HepG2 (cell line): ENCODE results near the gene ADARB2. TPM values are rescaled to one million over a fixed set of nuclear protein-coding genes. Genes with fewer than 3 reads are reported as not detected.

Source experiments
- ATAC-seq: fragments of 200-7000 bp; cut with Tn5 transposase; 3 replicates; pipeline ENCODE4 v1.9.1; 2020; ENCODE audit warnings: mild to moderate bottlenecking, moderate library complexity
- BruUV-seq: library from RNA; stranded (reverse); fragments of 400-500 nt; replicated peaks from 2 replicates; lab custom pipeline; 2021; lab: Mats Ljungman, UMichigan
- CTCF ChIA-PET: fragments of 300-600 bp; formaldehyde crosslinking; extraction: SDS; loops from one replicate; lab custom pipeline; 2021; ENCODE audit warnings: low total read pairs, inconsistent platforms, low intra/inter-chr PET ratio; lab: Yijun Ruan, JAX
- POLR2A ChIA-PET: fragments of 350-600 bp; sonication (Branson Sonifier 250); formaldehyde crosslinking; loops from one replicate; lab custom pipeline; 2020; ENCODE audit warnings: antibody characterized with exemption, inconsistent platforms; lab: Yijun Ruan, JAX
- DNase-seq: peaks from one replicate; pipeline ENCODE4 v3.0.0-alpha.2; 2015; ENCODE audit warnings: low spot score
- FAIRE-seq: peaks from 3 replicates; lab custom pipeline; 2011; peaks lifted over from hg19 to GRCh38; lab: Jason Lieb, UNC
- H2AFZ ChIP-seq: one replicate; pipeline ENCODE4 v1.6.1; 2011; ENCODE audit warnings: low read length, inconsistent platforms
- H3K27ac ChIP-seq: fragments of 300-600 bp; 3 replicates; pipeline ENCODE4 v1.8.0; 2011; ENCODE audit warnings: mixed run types, mild to moderate bottlenecking, mixed read lengths, low read length, inconsistent platforms; ENCODE audit not compliant: insufficient read depth; ENCODE audit errors: extremely low read length
- H3K27me3 ChIP-seq, 2 experiments: fragments of 200-600 bp in 1 of 2; 2 replicates in 1 of 2; 3 replicates in 1 of 2; pipeline versions ENCODE4 v1.6.0 to v1.8.0; 2011; ENCODE audit warnings: low read length in 2 of 2, mild to moderate bottlenecking in 2 of 2, moderate library complexity in 2 of 2, inconsistent platforms in 1 of 2; ENCODE audit not compliant: insufficient read depth in 2 of 2, control insufficient read depth in 1 of 2
- H3K36me3 ChIP-seq, 2 experiments: fragments of 200-600 bp in 1 of 2; replicated peaks in 1 of 2; 2 replicates in 1 of 2; 3 replicates in 1 of 2; pipeline versions ENCODE4 v1.5.1 to v1.8.0; 2011; ENCODE audit warnings: low read length in 2 of 2, inconsistent platforms in 1 of 2; ENCODE audit not compliant: insufficient read depth in 2 of 2, control insufficient read depth in 1 of 2
- H3K4me1 ChIP-seq: 2 replicates; pipeline ENCODE4 v1.5.1; 2012; ENCODE audit warnings: low read length, inconsistent platforms; ENCODE audit not compliant: insufficient read depth
- H3K4me2 ChIP-seq: 2 replicates; pipeline ENCODE4 v1.6.0; 2011; ENCODE audit warnings: low read depth, low read length, inconsistent platforms
- H3K4me3 ChIP-seq, 3 experiments: fragments of 200-600 bp in 1 of 3; sonication (generic), shearing (Covaris generic) in 1 of 3; replicated peaks in 1 of 3; 2 replicates each; pipeline ENCODE4 v1.5.1; 2011 to 2016; ENCODE audit warnings: low read length in 3 of 3, inconsistent platforms in 2 of 3, low read depth in 2 of 3, mild to moderate bottlenecking in 2 of 3, control low read depth in 1 of 3, mixed read lengths in 1 of 3; ENCODE audit not compliant: insufficient read depth in 1 of 3
- H3K79me2 ChIP-seq: one replicate; pipeline ENCODE4 v1.6.1; 2011; ENCODE audit warnings: low read length, inconsistent platforms; ENCODE audit not compliant: insufficient read depth
- H3K9ac ChIP-seq: 2 replicates; pipeline ENCODE4 v1.6.0; 2011; ENCODE audit warnings: mild to moderate bottlenecking, low read depth, low read length, inconsistent platforms; ENCODE audit not compliant: insufficient read depth
- H3K9me3 ChIP-seq: 2 replicates; pipeline ENCODE4 v1.5.1; 2012; ENCODE audit warnings: mild to moderate bottlenecking, low read length
- H4K20me1 ChIP-seq: 2 replicates; pipeline ENCODE4 v1.6.0; 2011; ENCODE audit warnings: inconsistent platforms, mild to moderate bottlenecking, low read length, moderate library complexity; ENCODE audit not compliant: insufficient read depth
- IKZF5 ChIP-seq: IDR thresholded peaks from 2 replicates; pipeline ENCODE4 v1.6.1; 2018; ENCODE audit warnings: missing genetic modification reagents, mild to moderate bottlenecking, missing compliant biosample characterization
- KAT2B ChIP-seq: fragments of 150-350 bp; IDR thresholded peaks from 2 replicates; pipeline ENCODE4 v1.6.1; 2014; ENCODE audit warnings: low read depth, low read length, borderline replicate concordance
- MAZ ChIP-seq, 2 experiments: sonication (generic) in 1 of 2; formaldehyde crosslinking in 1 of 2; IDR thresholded peaks; 2 replicates each; pipeline versions ENCODE4 v1.5.0 to v1.6.1; 2012 to 2020; ENCODE audit warnings: low read depth in 2 of 2, mild to moderate bottlenecking in 2 of 2, borderline replicate concordance in 1 of 2, improper control_type of control experiment in 1 of 2, low read length in 1 of 2, missing genetic modification reagents in 1 of 2, moderate library complexity in 1 of 2
- SP4 ChIP-seq: sonication (generic); formaldehyde crosslinking; IDR thresholded peaks from 2 replicates; pipeline ENCODE4 v1.8.1; 2023; ENCODE audit warnings: mild to moderate bottlenecking, missing genetic modification reagents
- SRSF1 ChIP-seq: fragments of 200-400 bp; formaldehyde crosslinking; optimal IDR thresholded peaks from 2 replicates; pipeline ENCODE3; 2017; ENCODE audit warnings: mild to moderate bottlenecking, low read depth, low read length, moderate library complexity
- ZBTB40 ChIP-seq, 2 experiments: fragments of 450-650 bp in 1 of 2; sonication (generic) in 1 of 2; formaldehyde crosslinking in 1 of 2; IDR thresholded peaks; 2 replicates each; pipeline versions ENCODE4 v1.6.1 to v1.8.0; 2016 to 2022; ENCODE audit warnings: antibody characterized with exemption in 1 of 2, mild to moderate bottlenecking in 1 of 2, missing genetic modification reagents in 1 of 2
- WGBS: methylation state at CpG from one replicate; pipeline ENCODE4 v1.1.6; 2017; ENCODE audit warnings: low lambda C conversion rate; 5-methylcytosine and 5-hydroxymethylcytosine counted together
- in situ Hi-C: cut with HindIII; loops from 2 replicates; pipeline ENCODE4 v1.10.0; 2017; ENCODE audit warnings: low pct_unique_long_range_greater_than_20kb; ENCODE audit not compliant: extremely low pct_ligation_motif_present
- intact Hi-C: fragments of 100-400 bp; cut with micrococcal nuclease; formaldehyde crosslinking; loops from one replicate; pipeline ENCODE4 v1.10.0; 2022; ENCODE audit not compliant: unreplicated experiment
- polyA plus RNA-seq, 8 experiments: library from polyadenylated mRNA; depleted of rRNA in 3 of 8; stranded (reverse) in 7 of 8; unstranded in 1 of 8; fragments of >200 nt; fragmentation: Illumina TruSeq in 4 of 8; extraction: Trizol in 4 of 8; gene quantifications; 2 replicates each; pipeline versions ENCODE4 v1.2.1 to v1.2.3, GENCODE V29; 2011 to 2016; ENCODE audit warnings: low read depth in 4 of 8, missing spikeins in 1 of 8, mixed read lengths in 1 of 8; ENCODE audit not compliant: insufficient read depth in 1 of 8
- total RNA-seq, 5 experiments: library from RNA; depleted of rRNA; stranded (reverse); fragments of >200 nt; fragmentation: Illumina TruSeq; extraction: Trizol; gene quantifications; 2 replicates each; pipeline ENCODE4 v1.2.3, GENCODE V29; 2016; ENCODE audit warnings: low read depth in 1 of 5
- TF ChIP-seq, protein P1 (sequence below): IDR thresholded peaks from 2 replicates; pipeline ENCODE4 v1.6.1; 2016; ENCODE audit warnings: low read depth, missing genetic modification reagents, missing compliant biosample characterization

The ADARB2 gene
- total and polyA plus RNA-seq, 2 of the 13 experiments (the other 11 are each of a cell fraction or from before 2014, with no cell fraction given): not detected

DNA sequence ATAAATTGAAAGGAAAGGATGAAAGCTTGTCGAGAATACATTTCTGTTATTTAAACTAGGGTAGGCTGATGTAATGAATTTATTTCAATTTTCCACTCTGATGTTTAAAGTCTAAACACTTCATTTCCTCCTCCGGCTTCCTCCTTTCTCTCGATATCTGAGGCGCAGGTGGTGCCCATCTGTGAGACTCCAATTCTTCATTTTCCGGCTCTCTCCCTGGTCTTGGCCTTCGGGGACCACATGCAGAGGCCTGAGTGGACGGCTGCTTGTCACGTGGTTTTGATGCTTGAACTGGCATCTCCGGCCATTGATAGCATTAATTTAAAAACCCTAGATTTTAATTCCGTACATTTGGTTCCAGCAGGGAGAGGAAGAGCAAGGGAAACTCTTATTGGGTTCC is 5.8 kb upstream of the ADARB2 start:
- no peak for ATAC-seq
- Histone ChIP-seq H3K27ac (no peak overlapping the region), H3K36me3 (no peaks in the 10 kb centered on the region), H3K4me2 (no peak overlapping the region), H3K4me3 (no peak overlapping the region), H4K20me1 (no peaks in the 10 kb centered on the region), H3K4me1 (no peaks in the 10 kb centered on the region), H3K9me3 (no peaks in the 10 kb centered on the region), H3K27me3 (peaks cover 0 to 33% of the 10 kb centered on the region in 2 experiments; a peak in 3 of 5 replicates), H3K79me2 (no peaks in the 10 kb centered on the region), H2AFZ (no peak overlapping the region), H3K9ac (no peak overlapping the region)
- POLR2A ChIA-PET: no interaction called here
- no TSS peak for BruUV-seq
- intact Hi-C loops (no loop called here), in situ Hi-C loops (loop anchor here (5.0 kb wide), 1 partner anchor 44 kb away; no protein-coding TSS in a partner anchor)
- WGBS: 22% methylated on average over 10 of the region's 10 CpGs
- no peak for FAIRE-seq
- DNase-seq: no peak
- CTCF ChIA-PET: no interaction called here
- TF ChIP-seq SP4 (no peak), IKZF5 (CRISPR knock-in tag) (no peak), MAZ (IDR thresholded peaks at IDR 0.05; ENCODE audit: borderline replicate concordance, low read depth, low read length) (no peak), MAZ (CRISPR knock-in tag; IDR thresholded peaks at IDR 0.05; ENCODE audit: low read depth) (no peak), SRSF1 (no peak), KAT2B (no peak), ZBTB40 (IDR thresholded peaks at IDR 0.05) (no peak), ZBTB40 (CRISPR knock-in tag; IDR thresholded peaks at IDR 0.05) (no peak)
- TF ChIP-seq, protein P1, sequence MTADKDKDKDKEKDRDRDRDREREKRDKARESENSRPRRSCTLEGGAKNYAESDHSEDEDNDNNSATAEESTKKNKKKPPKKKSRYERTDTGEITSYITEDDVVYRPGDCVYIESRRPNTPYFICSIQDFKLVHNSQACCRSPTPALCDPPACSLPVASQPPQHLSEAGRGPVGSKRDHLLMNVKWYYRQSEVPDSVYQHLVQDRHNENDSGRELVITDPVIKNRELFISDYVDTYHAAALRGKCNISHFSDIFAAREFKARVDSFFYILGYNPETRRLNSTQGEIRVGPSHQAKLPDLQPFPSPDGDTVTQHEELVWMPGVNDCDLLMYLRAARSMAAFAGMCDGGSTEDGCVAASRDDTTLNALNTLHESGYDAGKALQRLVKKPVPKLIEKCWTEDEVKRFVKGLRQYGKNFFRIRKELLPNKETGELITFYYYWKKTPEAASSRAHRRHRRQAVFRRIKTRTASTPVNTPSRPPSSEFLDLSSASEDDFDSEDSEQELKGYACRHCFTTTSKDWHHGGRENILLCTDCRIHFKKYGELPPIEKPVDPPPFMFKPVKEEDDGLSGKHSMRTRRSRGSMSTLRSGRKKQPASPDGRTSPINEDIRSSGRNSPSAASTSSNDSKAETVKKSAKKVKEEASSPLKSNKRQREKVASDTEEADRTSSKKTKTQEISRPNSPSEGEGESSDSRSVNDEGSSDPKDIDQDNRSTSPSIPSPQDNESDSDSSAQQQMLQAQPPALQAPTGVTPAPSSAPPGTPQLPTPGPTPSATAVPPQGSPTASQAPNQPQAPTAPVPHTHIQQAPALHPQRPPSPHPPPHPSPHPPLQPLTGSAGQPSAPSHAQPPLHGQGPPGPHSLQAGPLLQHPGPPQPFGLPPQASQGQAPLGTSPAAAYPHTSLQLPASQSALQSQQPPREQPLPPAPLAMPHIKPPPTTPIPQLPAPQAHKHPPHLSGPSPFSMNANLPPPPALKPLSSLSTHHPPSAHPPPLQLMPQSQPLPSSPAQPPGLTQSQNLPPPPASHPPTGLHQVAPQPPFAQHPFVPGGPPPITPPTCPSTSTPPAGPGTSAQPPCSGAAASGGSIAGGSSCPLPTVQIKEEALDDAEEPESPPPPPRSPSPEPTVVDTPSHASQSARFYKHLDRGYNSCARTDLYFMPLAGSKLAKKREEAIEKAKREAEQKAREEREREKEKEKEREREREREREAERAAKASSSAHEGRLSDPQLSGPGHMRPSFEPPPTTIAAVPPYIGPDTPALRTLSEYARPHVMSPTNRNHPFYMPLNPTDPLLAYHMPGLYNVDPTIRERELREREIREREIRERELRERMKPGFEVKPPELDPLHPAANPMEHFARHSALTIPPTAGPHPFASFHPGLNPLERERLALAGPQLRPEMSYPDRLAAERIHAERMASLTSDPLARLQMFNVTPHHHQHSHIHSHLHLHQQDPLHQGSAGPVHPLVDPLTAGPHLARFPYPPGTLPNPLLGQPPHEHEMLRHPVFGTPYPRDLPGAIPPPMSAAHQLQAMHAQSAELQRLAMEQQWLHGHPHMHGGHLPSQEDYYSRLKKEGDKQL (CRISPR knock-in tag): no peak
